C4-2B (cell line): Measurements from ENCODE around the gene TWSG1.

ENCODE experiments used
- ZFX ChIP-seq: fragments of 450-650 bp; IDR thresholded peaks from 2 replicates; pipeline ENCODE4 v1.6.1; 2017
- TF ChIP-seq, protein P1 (sequence below): fragments of 450-650 bp; conservative IDR thresholded peaks from 2 replicates; pipeline ENCODE4 v1.5.1; 2017; ENCODE audit warnings: mild to moderate bottlenecking

GRCh38 chr18:9428862-9429661, 94.5 kb downstream of the TWSG1 start:
- TF ChIP-seq, protein P1, sequence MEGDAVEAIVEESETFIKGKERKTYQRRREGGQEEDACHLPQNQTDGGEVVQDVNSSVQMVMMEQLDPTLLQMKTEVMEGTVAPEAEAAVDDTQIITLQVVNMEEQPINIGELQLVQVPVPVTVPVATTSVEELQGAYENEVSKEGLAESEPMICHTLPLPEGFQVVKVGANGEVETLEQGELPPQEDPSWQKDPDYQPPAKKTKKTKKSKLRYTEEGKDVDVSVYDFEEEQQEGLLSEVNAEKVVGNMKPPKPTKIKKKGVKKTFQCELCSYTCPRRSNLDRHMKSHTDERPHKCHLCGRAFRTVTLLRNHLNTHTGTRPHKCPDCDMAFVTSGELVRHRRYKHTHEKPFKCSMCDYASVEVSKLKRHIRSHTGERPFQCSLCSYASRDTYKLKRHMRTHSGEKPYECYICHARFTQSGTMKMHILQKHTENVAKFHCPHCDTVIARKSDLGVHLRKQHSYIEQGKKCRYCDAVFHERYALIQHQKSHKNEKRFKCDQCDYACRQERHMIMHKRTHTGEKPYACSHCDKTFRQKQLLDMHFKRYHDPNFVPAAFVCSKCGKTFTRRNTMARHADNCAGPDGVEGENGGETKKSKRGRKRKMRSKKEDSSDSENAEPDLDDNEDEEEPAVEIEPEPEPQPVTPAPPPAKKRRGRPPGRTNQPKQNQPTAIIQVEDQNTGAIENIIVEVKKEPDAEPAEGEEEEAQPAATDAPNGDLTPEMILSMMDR: no peak
- TF ChIP-seq ZFX: no peak
